ENCODE measurements around the gene HOXC4. TPM values are rescaled to one million over a fixed set of nuclear protein-coding genes. Genes with fewer than 3 reads are reported as not detected.
A peak's percentile ranks its signal among the peaks of the same experiment; 100 is the strongest.

The HOXC4 gene
- total RNA-seq, 1 experiment from 2014 or later: not detected

DNA sequence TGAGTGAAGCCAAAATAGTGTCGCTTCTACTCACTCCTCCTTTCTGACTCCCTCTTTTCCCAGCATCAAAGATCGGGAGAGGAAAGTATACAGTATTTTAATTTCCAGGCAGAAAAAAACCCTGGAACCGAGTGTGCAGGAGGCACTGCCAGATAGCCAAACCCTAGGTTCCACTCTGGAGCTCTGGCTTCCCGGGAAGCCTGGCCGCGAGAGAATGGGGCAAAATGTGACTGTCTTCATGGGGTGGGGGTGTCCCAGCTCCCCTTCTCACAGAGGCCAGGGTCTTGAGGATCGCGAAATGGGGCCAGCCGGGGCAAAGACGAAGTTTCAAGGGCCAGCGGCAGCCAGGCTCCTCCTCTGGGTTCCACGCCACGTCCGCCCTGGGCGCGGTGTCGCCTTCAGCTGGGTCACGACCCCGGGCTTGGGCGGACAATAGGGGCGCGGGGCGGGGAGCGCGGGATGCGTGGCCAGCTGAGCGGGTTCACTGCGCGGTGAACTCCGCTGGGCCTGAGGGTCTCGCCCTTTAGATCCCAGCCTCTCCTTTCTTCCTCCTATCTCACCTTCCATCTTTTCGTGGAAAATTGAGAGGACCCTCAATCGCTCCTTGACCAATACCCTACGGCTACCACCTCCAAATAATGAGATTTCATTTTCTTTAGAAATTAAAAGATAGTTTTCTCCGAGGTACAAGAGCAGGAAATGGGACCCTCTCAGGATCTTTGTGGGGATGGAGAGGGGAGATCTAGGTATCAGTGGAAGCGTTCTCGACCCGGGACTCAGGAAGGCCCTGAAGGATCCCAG, 6.7 kb downstream of the HOXC4 start:
- Histone ChIP-seq H4K91ac (ENCODE audit: insufficient read length, low read depth, low read length) (no peak overlapping the region), H3K4me2 (ENCODE audit: insufficient read depth, insufficient read length, low read length) (peak overlapping the region; percentile 11), H3K18ac (ENCODE audit: insufficient read length, low read depth, low read length) (no peak overlapping the region), H3K9ac (ENCODE audit: extremely low read depth, insufficient read length, low read length) (no peak overlapping the region), H3K14ac (ENCODE audit: insufficient read depth, low read length) (no peak overlapping the region; the same call in 1 of the 2 replicates), H2BK15ac (ENCODE audit: low read depth, low read length) (no peak overlapping the region), H2BK120ac (ENCODE audit: low read depth, low read length, poor library complexity, severe bottlenecking) (no peak overlapping the region), H3T11ph (ENCODE audit: low read length) (no peak overlapping the region), H3K27ac (ENCODE audit: insufficient read length, low read depth, low read length) (no peak overlapping the region), H3K4ac (ENCODE audit: low read depth, low read length) (no peak overlapping the region), H4K8ac (replicated peaks; ENCODE audit: insufficient read length, low read depth, low read length) (no peak overlapping the region), H3K79me2 (ENCODE audit: insufficient read depth, low read length) (no peaks in the 10 kb centered on the region), H3K4me1 (ENCODE audit: insufficient read depth, low read length) (peaks cover 7% of the 10 kb centered on the region; the same call in 1 of the 2 replicates), H3K79me1 (ENCODE audit: insufficient read depth, low read depth, low read length, poor library complexity, severe bottlenecking) (no peaks in the 10 kb centered on the region), H2AK5ac (ENCODE audit: insufficient read length, low read length) (no peak overlapping the region), H3K9me3 (ENCODE audit: control insufficient read depth, low read depth, low read length) (no peaks in the 10 kb centered on the region), H2BK5ac (ENCODE audit: insufficient read length, low read length) (no peak overlapping the region), H3K27me3 (ENCODE audit: insufficient read depth, low read length) (peaks cover 88% of the 10 kb centered on the region), H2BK20ac (ENCODE audit: low read depth, low read length, poor library complexity, severe bottlenecking) (no peak overlapping the region), H3K23ac (ENCODE audit: insufficient read length, low read depth, low read length) (no peak overlapping the region), H3K23me2 (ENCODE audit: insufficient read length, low read depth, low read length, poor library complexity, severe bottlenecking) (no peaks in the 10 kb centered on the region), H2AFZ (ENCODE audit: low read length) (no peak overlapping the region), H2BK12ac (ENCODE audit: insufficient read length, low read depth, low read length) (no peak overlapping the region), H4K5ac (ENCODE audit: insufficient read length, low read depth, low read length) (no peak overlapping the region), H4K20me1 (ENCODE audit: control insufficient read depth, insufficient read depth, insufficient read length) (no peaks in the 10 kb centered on the region), H3K56ac (ENCODE audit: insufficient read length, low read depth, low read length) (no peak overlapping the region)
- H3K27ac Mint-ChIP-seq: no peak overlapping the region
- TF ChIP-seq, protein P1, sequence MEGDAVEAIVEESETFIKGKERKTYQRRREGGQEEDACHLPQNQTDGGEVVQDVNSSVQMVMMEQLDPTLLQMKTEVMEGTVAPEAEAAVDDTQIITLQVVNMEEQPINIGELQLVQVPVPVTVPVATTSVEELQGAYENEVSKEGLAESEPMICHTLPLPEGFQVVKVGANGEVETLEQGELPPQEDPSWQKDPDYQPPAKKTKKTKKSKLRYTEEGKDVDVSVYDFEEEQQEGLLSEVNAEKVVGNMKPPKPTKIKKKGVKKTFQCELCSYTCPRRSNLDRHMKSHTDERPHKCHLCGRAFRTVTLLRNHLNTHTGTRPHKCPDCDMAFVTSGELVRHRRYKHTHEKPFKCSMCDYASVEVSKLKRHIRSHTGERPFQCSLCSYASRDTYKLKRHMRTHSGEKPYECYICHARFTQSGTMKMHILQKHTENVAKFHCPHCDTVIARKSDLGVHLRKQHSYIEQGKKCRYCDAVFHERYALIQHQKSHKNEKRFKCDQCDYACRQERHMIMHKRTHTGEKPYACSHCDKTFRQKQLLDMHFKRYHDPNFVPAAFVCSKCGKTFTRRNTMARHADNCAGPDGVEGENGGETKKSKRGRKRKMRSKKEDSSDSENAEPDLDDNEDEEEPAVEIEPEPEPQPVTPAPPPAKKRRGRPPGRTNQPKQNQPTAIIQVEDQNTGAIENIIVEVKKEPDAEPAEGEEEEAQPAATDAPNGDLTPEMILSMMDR (conservative IDR thresholded peaks at IDR 0.05): no peak
- peaks cover 6 to 54% of the 10 kb centered on the region in 2 experiments for H3K4me1 Mint-ChIP-seq
- no peaks in the 10 kb centered on the region; a peak in 1 of 7 replicates for H3K36me3 Mint-ChIP-seq (ENCODE audit: insufficient read depth in 1 of 3, low read depth in 3 of 3)
- DNase-seq: no peak
- no CpG with 5 or more reads among the region's 38 CpGs for WGBS (ENCODE audit: extremely low coverage, insufficient read length, low lambda C conversion rate)
- no peak overlapping the region for H3K4me3 Mint-ChIP-seq
- peaks cover 97% of the 10 kb centered on the region for H3K27me3 Mint-ChIP-seq (ENCODE audit: low read depth)
- peaks cover 0 to 5% of the 10 kb centered on the region in 2 experiments; a peak in 1 of 5 replicates for H3K9me3 Mint-ChIP-seq

Measured in H9 (cell line).